ENCODE measurements around the gene STARD7. TPM values are rescaled to one million over a fixed set of nuclear protein-coding genes. Genes with fewer than 3 reads are reported as not detected.

The STARD7 gene
- total and polyA plus RNA-seq, 7 donors: 39.6 to 88.5 (median 69.5) TPM

DNA sequence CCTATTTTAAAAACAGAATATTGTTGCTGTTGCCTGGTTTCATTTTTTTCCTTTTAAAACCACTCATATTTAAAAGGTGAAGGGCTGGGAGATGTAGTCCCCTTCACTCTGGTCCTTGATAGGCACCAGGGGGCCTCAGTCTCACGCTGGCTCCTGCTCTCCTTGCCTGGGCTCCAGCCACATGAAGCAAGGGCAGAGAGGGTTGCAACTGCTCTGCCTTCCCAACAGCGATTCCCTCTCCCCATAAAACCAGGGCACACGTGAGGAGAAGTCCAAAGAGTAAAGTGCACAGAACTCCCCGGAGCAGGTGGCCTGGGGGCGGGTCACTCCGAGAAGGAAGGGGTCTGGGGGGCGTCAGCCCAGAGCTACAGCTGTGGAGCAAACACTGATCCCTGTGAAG, 44.4 kb upstream of the STARD7 start:
- 35 to 78% methylated on average over 7 of the region's 7 CpGs for WGBS, 2 donors
- H3K36me3 ChIP-seq: peaks cover 11 to 47% (median 37%) of the 10 kb centered on the region in 4 donors

DNA sequence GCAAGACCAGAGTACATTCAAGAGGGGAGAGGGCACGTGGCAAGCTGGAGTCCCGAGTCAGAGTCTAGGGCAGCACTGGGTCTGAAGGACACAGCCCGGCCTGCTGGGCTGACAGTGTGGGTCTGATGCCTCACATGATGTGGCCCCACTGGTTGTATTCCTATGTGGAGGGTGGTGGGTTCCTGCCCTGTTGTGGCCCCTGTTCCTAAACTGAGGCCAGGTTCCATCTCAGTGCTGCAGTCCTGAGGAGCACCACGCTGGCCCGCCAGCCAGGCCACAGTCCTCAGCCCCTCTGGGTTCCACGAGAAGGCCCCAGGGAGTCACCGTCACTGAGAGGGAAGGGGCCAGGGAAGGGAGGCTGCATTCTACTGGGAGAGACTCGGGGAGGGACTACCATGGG, 43.9 kb upstream of the STARD7 start:
- Histone ChIP-seq H3K27ac (no peak overlapping the region), H3K4me1 (peaks cover 0 to 21% (median 10%) of the 10 kb centered on the region in 4 donors), H3K36me3 (peaks cover 11 to 47% (median 37%) of the 10 kb centered on the region in 4 donors), H3K27me3 (no peaks in the 10 kb centered on the region), H3K9me3 (no peaks in the 10 kb centered on the region), H3K4me3 (no peak overlapping the region)
- intact Hi-C loops (cut with DNase I): no loop called here
- 94 to 95% methylated on average over 8 of the region's 8 CpGs for WGBS, 2 donors
- no peak for DNase-seq
- no peak for TF ChIP-seq POLR2A (IDR thresholded peaks at IDR 0.05)
- no peak for TF ChIP-seq POLR2AphosphoS5 (IDR thresholded peaks at IDR 0.05)
- TF ChIP-seq, protein P1, sequence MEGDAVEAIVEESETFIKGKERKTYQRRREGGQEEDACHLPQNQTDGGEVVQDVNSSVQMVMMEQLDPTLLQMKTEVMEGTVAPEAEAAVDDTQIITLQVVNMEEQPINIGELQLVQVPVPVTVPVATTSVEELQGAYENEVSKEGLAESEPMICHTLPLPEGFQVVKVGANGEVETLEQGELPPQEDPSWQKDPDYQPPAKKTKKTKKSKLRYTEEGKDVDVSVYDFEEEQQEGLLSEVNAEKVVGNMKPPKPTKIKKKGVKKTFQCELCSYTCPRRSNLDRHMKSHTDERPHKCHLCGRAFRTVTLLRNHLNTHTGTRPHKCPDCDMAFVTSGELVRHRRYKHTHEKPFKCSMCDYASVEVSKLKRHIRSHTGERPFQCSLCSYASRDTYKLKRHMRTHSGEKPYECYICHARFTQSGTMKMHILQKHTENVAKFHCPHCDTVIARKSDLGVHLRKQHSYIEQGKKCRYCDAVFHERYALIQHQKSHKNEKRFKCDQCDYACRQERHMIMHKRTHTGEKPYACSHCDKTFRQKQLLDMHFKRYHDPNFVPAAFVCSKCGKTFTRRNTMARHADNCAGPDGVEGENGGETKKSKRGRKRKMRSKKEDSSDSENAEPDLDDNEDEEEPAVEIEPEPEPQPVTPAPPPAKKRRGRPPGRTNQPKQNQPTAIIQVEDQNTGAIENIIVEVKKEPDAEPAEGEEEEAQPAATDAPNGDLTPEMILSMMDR (IDR thresholded peaks at IDR 0.05): no peak
- TF ChIP-seq EP300 (IDR thresholded peaks at IDR 0.05): no peak

More for the DNA sequence above, 44.4 kb upstream of the STARD7 start:
- DNase-seq: no peak
- H3K27ac ChIP-seq: no peak overlapping the region
- no peaks in the 10 kb centered on the region for H3K27me3 ChIP-seq
- peaks cover 0 to 26% (median 14%) of the 10 kb centered on the region in 4 donors for H3K4me1 ChIP-seq
- H3K9me3 ChIP-seq: no peaks in the 10 kb centered on the region
- TF ChIP-seq POLR2AphosphoS5 (IDR thresholded peaks at IDR 0.05) (no peak), EP300 (IDR thresholded peaks at IDR 0.05) (no peak), POLR2A (IDR thresholded peaks at IDR 0.05) (no peak)
- TF ChIP-seq, protein P1 (IDR thresholded peaks at IDR 0.05): no peak
- H3K4me3 ChIP-seq: no peak overlapping the region
- intact Hi-C loops (cut with DNase I): no loop called here

DNA sequence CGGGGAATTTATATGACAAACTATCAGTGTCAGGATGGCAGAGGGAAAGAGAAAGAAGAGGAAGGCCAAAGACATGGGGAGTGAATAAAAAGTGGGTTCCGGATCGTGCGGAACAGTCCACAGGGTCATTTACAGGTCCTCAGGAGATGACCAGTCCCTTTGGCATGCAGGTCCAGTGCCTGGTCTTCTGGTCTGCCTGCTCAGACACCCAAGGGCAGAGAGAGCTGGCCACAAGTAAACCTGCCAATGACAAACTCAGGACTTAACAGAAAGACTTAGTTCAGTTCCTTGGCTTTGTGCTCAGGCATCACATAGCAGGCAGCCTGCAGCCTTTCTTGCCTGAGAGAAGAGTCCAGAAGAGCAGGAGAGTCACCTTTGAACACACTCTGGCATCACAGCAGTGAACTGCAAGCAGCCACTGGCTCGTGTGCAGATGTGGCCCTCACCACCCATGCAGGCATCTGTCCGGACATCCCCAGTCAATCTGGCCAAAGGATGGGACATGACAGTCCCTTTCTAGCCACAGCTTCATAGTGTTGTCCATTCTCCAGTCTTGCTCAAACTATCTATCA, 43.2 kb upstream of the STARD7 start:
- Histone ChIP-seq H3K27me3 (no peaks in the 10 kb centered on the region), H3K9me3 (no peaks in the 10 kb centered on the region), H3K4me3 (no peak overlapping the region), H3K27ac (peak overlapping the region in 3 of 4 donors; percentile 10 to 33 (median 33)), H3K36me3 (peaks cover 11 to 47% (median 37%) of the 10 kb centered on the region in 4 donors), H3K4me1 (peaks cover 0 to 20% (median 8%) of the 10 kb centered on the region in 4 donors)
- TF ChIP-seq EP300 (IDR thresholded peaks at IDR 0.05): no peak
- TF ChIP-seq, protein P1 (IDR thresholded peaks at IDR 0.05): no peak
- TF ChIP-seq POLR2AphosphoS5 (IDR thresholded peaks at IDR 0.05): no peak
- no peak for TF ChIP-seq POLR2A (IDR thresholded peaks at IDR 0.05)
- WGBS, 2 donors: 74 to 78% methylated on average over 6 of the region's 6 CpGs
- intact Hi-C loops (cut with DNase I): no loop called here
- DNase-seq: peak; percentile 75

DNA sequence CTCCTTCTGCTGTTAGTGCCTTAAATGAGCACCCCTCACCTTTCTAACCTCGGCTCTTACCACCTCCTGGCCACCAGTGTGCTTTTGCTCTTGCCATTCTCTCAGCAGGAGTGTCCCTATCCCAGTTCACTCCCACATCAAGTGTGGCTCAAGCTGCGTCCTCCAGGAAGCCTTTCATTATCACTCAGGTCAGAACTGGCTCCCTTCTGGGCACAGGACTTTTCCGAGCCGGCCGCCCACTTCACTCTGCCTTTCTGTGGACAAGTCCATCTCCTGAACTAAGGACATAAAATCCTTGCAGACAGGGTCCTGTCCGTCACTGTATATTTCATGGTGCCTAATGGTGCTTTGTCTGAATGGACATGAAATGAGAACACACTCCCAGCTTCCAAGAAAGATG, 41.6 kb upstream of the STARD7 start:
- peak overlapping the region in 1 of 4 donors; percentile 11 for H3K27ac ChIP-seq
- WGBS, 2 donors: 91 to 94% methylated on average over 6 of the region's 6 CpGs
- peaks cover 11 to 36% (median 28%) of the 10 kb centered on the region in 4 donors for H3K36me3 ChIP-seq
- peak; percentile 37 for DNase-seq
- H3K4me3 ChIP-seq: no peak overlapping the region
- no peaks in the 10 kb centered on the region for H3K9me3 ChIP-seq
- TF ChIP-seq, protein P1 (IDR thresholded peaks at IDR 0.05): no peak
- TF ChIP-seq POLR2AphosphoS5 (IDR thresholded peaks at IDR 0.05): no peak
- TF ChIP-seq EP300 (IDR thresholded peaks at IDR 0.05): no peak
- no peak for TF ChIP-seq POLR2A (IDR thresholded peaks at IDR 0.05)
- no peaks in the 10 kb centered on the region for H3K27me3 ChIP-seq
- intact Hi-C loops (cut with DNase I): no loop called here
- H3K4me1 ChIP-seq: peaks cover 0 to 20% (median 8%) of the 10 kb centered on the region in 4 donors

Data from sigmoid colon (tissue), 7 donors.